WI38 (cell line): ENCODE measurements around the gene PABPC3.

Experiments used
- H3K4me3 ChIP-seq: 2 replicates; pipeline ENCODE4 v1.5.1; 2011; ENCODE audit warnings: low read depth, mild to moderate bottlenecking, control low read depth, low read length
- TF ChIP-seq, protein P1 (sequence below): IDR thresholded peaks from 2 replicates; pipeline ENCODE4 v1.5.1; 2012; ENCODE audit warnings: low read depth, mild to moderate bottlenecking, control low read depth, low read length

The PABPC3 gene

DNA sequence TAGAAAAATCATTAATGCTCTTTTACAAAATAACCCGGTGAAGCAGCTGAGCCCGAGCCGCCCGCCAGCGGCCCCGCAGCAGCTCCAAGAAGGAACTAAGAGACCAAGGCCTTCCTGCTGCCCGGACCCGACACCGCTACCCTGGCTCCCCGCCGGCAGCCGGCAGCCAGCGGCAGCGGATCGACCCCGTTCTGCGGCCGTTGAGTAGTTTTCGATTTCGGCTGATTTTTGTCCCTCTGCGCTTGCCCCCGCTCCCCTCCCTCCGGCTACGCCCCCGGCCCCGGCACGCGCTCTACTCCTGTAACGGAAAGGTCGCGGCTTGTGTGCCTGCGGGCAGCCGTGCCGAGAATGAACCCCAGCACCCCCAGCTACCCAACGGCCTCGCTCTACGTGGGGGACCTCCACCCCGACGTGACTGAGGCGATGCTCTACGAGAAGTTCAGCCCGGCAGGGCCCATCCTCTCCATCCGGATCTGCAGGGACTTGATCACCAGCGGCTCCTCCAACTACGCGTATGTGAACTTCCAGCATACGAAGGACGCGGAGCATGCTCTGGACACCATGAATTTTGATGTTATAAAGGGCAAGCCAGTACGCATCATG lies at the start of gene PABPC3:
PABPC3 (plus strand) TSS at position 286 of the 603 bp plus-strand sequence; CDS start at position 349, 63 bp downstream.
- no peak within 1 kb of the TSS for H3K4me3 ChIP-seq
- TF ChIP-seq, protein P1, sequence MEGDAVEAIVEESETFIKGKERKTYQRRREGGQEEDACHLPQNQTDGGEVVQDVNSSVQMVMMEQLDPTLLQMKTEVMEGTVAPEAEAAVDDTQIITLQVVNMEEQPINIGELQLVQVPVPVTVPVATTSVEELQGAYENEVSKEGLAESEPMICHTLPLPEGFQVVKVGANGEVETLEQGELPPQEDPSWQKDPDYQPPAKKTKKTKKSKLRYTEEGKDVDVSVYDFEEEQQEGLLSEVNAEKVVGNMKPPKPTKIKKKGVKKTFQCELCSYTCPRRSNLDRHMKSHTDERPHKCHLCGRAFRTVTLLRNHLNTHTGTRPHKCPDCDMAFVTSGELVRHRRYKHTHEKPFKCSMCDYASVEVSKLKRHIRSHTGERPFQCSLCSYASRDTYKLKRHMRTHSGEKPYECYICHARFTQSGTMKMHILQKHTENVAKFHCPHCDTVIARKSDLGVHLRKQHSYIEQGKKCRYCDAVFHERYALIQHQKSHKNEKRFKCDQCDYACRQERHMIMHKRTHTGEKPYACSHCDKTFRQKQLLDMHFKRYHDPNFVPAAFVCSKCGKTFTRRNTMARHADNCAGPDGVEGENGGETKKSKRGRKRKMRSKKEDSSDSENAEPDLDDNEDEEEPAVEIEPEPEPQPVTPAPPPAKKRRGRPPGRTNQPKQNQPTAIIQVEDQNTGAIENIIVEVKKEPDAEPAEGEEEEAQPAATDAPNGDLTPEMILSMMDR: no peak

DNA sequence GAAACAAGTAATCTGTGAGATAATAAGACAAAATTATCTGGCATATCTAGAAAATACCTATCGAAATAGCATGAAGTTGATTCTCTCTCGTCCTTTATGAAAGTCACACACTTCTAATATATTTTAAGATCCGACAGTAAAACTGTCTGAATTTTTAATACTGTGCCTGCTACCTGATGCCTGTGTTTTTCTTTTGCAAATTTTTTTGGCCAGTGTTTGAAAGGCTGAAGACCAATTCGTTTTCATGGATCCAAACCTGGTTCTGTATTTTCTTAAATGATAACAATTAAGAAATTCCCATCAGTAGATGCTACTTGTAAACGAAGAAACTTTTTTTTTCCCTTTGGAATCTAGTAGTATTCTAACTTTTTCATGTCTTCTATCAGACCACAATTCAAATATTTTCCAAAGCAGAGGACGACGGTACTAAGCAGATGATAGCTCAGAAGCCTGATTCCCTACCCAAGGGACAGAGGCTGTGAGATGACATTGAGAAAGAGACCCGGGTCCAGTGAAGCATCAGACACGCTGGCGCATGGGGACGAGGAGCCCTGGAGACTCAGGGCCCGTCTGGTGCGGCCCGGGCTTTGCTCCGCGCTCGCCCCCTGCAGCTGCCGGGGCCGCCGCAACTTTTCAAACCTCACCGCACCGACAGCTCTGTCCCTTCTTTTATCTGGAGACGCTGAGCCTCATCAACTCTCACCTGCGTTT lies 49.5 kb upstream of the PABPC3 start:
- TF ChIP-seq, protein P1: no peak
- peak overlapping the region; percentile 43 for H3K4me3 ChIP-seq

DNA sequence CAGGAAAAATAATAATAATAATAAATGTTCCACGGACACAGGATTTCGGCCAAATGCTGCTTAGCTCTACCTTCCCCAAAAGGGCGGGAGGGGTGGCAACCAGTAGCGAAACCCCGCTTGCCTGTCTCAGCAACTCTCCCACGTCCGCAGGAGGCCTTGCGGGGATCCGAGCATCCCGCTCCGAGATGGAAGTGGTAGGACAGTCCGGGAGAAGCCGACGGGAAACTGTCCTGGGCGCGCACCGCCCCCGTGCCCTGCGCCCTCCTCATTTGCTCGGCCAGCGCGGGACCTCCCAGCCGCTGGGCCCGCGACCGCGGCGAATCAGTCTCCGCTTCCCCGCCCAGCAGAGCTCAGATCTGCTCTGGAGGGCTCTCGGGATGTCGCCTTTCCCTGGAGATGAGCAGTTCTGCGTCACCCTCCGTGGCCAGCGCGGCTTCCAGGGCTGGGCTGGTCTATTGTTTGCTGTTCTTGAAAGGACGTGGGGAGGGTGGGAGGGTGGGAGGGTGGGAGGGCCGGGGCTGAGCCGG lies 48.9 kb upstream of the PABPC3 start:
- TF ChIP-seq, protein P1: no peak
- H3K4me3 ChIP-seq: peak overlapping the region; percentile 43

DNA sequence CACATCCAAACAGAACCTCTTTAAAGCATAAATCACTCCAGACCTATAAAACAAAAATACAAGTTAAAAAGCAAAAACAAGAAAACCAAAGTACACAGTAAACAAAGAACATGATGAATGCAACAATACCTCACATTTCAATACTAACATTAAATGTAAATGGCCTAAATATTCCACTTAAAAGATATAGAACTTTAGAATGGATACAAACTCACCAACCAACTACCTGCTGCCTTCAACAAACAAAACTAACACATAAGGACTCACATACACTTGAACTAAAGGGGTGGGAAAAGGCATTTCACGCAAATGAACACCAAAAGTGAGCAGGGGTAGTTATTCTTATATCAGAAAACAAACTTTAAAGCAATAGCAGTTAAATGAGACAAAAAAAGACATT lies 44.9 kb upstream of the PABPC3 start:
- TF ChIP-seq, protein P1: no peak

DNA sequence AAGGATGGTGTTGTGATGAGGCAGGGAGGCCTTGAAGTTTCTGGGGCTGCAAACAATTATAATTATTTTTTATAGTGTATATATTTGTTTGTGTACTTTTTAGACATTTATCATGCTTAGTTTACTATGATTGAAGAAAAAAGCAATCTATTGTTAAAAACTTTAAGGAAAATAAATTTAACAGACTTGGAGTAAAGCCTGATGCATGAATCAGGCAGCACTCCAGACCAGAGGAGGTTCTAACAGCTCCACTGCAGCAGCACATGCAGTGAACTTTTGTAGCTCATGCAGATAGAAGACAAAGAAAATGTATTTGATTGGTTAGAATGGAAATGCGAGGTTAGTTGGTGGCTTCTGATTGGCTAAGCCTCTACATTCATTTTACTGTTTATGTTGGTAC lies 36.8 kb upstream of the PABPC3 start:
- no peak overlapping the region for H3K4me3 ChIP-seq
- TF ChIP-seq, protein P1: no peak

More for the DNA sequence above, 44.9 kb upstream of the PABPC3 start:
- no peak overlapping the region for H3K4me3 ChIP-seq

DNA sequence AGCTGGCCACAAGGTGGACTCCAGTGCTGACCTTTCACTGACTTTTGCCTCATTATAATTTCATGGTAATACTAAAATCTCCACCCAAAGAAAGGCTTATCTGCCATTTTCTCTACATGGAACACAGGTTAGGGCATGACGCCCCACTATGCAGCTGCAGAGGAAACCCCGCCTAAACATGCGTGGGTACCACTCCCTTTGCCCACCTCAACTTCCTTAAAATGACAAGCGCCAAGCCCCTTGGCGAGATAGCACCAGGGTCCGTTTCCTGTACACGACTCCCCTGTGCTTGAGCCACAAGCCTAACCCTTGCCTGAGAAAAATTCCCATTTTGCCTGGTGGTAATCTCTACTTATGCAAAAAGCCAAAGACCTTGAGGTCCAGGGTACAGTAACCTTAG lies 36.0 kb upstream of the PABPC3 start:
- TF ChIP-seq, protein P1: no peak
- H3K4me3 ChIP-seq: no peak overlapping the region

DNA sequence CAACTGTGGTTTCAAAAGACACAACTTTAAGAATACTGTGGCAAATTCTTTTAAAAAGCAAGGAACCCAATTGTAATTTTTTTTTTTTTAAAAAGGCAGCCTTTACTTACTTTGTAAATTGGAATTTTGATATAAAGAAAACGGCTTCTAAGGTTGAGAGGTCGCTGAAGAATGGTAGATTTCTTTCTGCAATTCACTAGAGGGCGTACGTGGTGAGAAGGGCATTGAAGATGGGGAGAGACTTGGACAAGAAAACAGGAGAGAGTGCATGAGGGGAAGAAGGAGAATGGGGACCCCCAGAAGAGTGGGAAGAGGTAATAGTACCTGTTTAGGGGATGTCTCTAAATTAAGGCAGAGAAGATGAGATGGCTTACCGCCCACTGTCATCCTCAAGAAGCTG lies 33.5 kb upstream of the PABPC3 start:
- TF ChIP-seq, protein P1: no peak
- H3K4me3 ChIP-seq: no peak overlapping the region
